Raji (cell line): ENCODE data around the gene RCBTB2.

Source experiments
- POLR2A ChIP-seq: IDR thresholded peaks from 2 replicates; pipeline ENCODE4 v1.6.1; 2011; ENCODE audit warnings: low read depth, low read length, control low read depth; ENCODE audit not compliant: insufficient read depth

Gene RCBTB2

GRCh38 chr13:48542581-48543341 is 9.9 kb upstream of the RCBTB2 start:
- no peak for TF ChIP-seq POLR2A

- no peak for TF ChIP-seq POLR2A
Observed at GRCh38 chr13:48542138-48542537, 9.3 kb upstream of the RCBTB2 start.

- no peak for TF ChIP-seq POLR2A
Observed at GRCh38 chr13:48539550-48539949, 6.7 kb upstream of the RCBTB2 start.

- TF ChIP-seq POLR2A, result no peak
Observed at GRCh38 chr13:48536621-48537250, 3.9 kb upstream of the RCBTB2 start.

GRCh38 chr13:48535766-48536165 is 2.9 kb upstream of the RCBTB2 start:
- TF ChIP-seq POLR2A, result no peak

- TF ChIP-seq POLR2A, result no peak
Observed at GRCh38 chr13:48534911-48535501, 2.1 kb upstream of the RCBTB2 start.

- no peak for TF ChIP-seq POLR2A
Observed at GRCh38 chr13:48533961-48534600, 1.2 kb upstream of the RCBTB2 start.

GRCh38 chr13:48532256-48532505 is 699 bp downstream of the RCBTB2 start:
- no peak for TF ChIP-seq POLR2A

GRCh38 chr13:48531416-48532255 is 1.2 kb downstream of the RCBTB2 start:
- TF ChIP-seq POLR2A, result no peak

GRCh38 chr13:48530833-48531232 is 2.0 kb downstream of the RCBTB2 start:
- no peak for TF ChIP-seq POLR2A

GRCh38 chr13:48528720-48529119 is 4.2 kb downstream of the RCBTB2 start:
- no peak for TF ChIP-seq POLR2A

GRCh38 chr13:48527955-48528354 is 4.9 kb downstream of the RCBTB2 start:
- TF ChIP-seq POLR2A, result no peak

GRCh38 chr13:48526286-48526685 is 6.6 kb downstream of the RCBTB2 start:
- TF ChIP-seq POLR2A, result no peak

GRCh38 chr13:48518083-48518482 is 14.8 kb downstream of the RCBTB2 start:
- TF ChIP-seq POLR2A, result no peak

GRCh38 chr13:48515732-48516131 is 17.1 kb downstream of the RCBTB2 start:
- no peak for TF ChIP-seq POLR2A

- TF ChIP-seq POLR2A, result no peak
Observed at GRCh38 chr13:48514793-48515192, 18.1 kb downstream of the RCBTB2 start.
